HL-60 (cell line): ENCODE results near the gene KDM5B.

Experiments
- GABPA ChIP-seq: IDR thresholded peaks from 2 replicates; pipeline ENCODE4 v1.6.1; 2012; ENCODE audit warnings: low read depth
- POLR2AphosphoS5 ChIP-seq: IDR thresholded peaks from 2 replicates; pipeline ENCODE4 v1.6.1; 2012; ENCODE audit warnings: low read depth
- SPI1 ChIP-seq: IDR thresholded peaks from 2 replicates; pipeline ENCODE4 v1.6.1; 2012; ENCODE audit warnings: low read depth, mild to moderate bottlenecking, borderline replicate concordance
- TF ChIP-seq, protein P1 (sequence below): IDR thresholded peaks from one replicate; pipeline ENCODE4 v1.5.1; 2011; ENCODE audit warnings: low read length, control low read depth, inconsistent platforms; ENCODE audit not compliant: insufficient read depth
- TF ChIP-seq, protein P2 (sequence below): IDR thresholded peaks from 2 replicates; pipeline ENCODE4 v1.6.1; 2012; ENCODE audit warnings: low read depth; ENCODE audit not compliant: insufficient replicate concordance

DNA sequence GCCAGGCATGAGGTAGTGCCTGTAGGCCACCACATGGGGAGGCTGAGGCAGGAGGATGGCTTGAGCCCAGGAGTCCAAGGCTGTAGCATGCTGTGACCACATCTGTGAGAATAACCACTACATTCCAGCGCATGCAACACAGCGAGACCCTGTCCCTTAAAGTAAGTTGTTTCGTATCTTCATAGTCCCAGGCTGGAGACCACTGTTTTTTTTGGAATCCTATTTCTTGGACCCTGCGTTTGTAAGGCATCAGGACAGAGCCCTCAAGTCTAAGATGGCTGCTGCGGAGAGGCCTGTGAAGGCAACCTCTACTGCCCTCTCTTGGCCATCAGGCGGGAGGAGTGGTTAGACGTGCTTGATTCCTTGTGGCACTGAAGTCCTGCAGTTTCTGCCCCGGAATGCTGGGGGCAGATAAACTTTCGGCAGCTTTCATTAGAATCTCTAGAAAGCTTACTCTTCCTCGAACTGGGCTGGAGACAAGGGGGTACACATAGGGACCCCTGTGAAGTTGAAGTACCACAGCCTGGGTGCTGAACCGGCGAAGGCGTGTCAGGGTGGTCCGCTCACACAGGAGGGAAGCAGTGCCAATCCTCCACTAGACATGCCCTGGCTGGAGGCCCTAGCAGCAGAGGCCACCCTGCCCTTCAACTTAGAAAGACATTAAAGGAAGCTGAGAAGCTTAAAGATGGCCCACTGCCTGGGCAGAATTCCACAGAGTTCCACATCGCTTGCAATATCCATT lies 44.1 kb upstream of the KDM5B start:
- TF ChIP-seq, protein P1, sequence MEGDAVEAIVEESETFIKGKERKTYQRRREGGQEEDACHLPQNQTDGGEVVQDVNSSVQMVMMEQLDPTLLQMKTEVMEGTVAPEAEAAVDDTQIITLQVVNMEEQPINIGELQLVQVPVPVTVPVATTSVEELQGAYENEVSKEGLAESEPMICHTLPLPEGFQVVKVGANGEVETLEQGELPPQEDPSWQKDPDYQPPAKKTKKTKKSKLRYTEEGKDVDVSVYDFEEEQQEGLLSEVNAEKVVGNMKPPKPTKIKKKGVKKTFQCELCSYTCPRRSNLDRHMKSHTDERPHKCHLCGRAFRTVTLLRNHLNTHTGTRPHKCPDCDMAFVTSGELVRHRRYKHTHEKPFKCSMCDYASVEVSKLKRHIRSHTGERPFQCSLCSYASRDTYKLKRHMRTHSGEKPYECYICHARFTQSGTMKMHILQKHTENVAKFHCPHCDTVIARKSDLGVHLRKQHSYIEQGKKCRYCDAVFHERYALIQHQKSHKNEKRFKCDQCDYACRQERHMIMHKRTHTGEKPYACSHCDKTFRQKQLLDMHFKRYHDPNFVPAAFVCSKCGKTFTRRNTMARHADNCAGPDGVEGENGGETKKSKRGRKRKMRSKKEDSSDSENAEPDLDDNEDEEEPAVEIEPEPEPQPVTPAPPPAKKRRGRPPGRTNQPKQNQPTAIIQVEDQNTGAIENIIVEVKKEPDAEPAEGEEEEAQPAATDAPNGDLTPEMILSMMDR = peak; percentile 81
- no peak for TF ChIP-seq GABPA
- no peak for TF ChIP-seq POLR2AphosphoS5
- TF ChIP-seq SPI1 = no peak
- TF ChIP-seq, protein P2, sequence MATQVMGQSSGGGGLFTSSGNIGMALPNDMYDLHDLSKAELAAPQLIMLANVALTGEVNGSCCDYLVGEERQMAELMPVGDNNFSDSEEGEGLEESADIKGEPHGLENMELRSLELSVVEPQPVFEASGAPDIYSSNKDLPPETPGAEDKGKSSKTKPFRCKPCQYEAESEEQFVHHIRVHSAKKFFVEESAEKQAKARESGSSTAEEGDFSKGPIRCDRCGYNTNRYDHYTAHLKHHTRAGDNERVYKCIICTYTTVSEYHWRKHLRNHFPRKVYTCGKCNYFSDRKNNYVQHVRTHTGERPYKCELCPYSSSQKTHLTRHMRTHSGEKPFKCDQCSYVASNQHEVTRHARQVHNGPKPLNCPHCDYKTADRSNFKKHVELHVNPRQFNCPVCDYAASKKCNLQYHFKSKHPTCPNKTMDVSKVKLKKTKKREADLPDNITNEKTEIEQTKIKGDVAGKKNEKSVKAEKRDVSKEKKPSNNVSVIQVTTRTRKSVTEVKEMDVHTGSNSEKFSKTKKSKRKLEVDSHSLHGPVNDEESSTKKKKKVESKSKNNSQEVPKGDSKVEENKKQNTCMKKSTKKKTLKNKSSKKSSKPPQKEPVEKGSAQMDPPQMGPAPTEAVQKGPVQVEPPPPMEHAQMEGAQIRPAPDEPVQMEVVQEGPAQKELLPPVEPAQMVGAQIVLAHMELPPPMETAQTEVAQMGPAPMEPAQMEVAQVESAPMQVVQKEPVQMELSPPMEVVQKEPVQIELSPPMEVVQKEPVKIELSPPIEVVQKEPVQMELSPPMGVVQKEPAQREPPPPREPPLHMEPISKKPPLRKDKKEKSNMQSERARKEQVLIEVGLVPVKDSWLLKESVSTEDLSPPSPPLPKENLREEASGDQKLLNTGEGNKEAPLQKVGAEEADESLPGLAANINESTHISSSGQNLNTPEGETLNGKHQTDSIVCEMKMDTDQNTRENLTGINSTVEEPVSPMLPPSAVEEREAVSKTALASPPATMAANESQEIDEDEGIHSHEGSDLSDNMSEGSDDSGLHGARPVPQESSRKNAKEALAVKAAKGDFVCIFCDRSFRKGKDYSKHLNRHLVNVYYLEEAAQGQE = no peak
